Erythroblast (primary cell): ENCODE results near the gene ACSL1.

Experiments used
- GATA1 ChIP-seq: IDR thresholded peaks from 2 replicates; pipeline ENCODE4 v1.6.1; 2011; ENCODE audit warnings: low read depth, mild to moderate bottlenecking, control low read depth, low read length, moderate library complexity
- POLR2A ChIP-seq: IDR thresholded peaks from 2 replicates; pipeline ENCODE4 v1.6.1; 2011; ENCODE audit warnings: mild to moderate bottlenecking, low read length

- no peak for TF ChIP-seq POLR2A
- no peak for TF ChIP-seq GATA1
These were observed 12.7 kb upstream of the ACSL1 start for GRCh38 chr4:184838249-184839074.
